NCI-H524 treated with DMSO at 0.1 percent for 48 hours (cell line): ENCODE measurements around the gene COA1.
"Not testable (repeated sequence)": the region's sequence is repeated elsewhere in the genome, so short reads cannot be mapped to it uniquely, and the experiment has no call there.

ENCODE experiments used
- DNase-seq: peaks from one replicate; lab custom pipeline; 2025; lab: John Stamatoyannopoulos, UW

Gene COA1

GRCh38 chr7:43626695-43627094, 102.6 kb downstream of the COA1 start:
- DNase-seq, result no peak

- no peak for DNase-seq
Observed at GRCh38 chr7:43625980-43626379, 103.3 kb downstream of the COA1 start.

- peak; percentile 6 for DNase-seq
Observed at GRCh38 chr7:43625453-43625852, 103.9 kb downstream of the COA1 start.

GRCh38 chr7:43624156-43624555, 105.2 kb downstream of the COA1 start:
- no peak for DNase-seq

GRCh38 chr7:43621729-43622448, 107.4 kb downstream of the COA1 start:
- no peak for DNase-seq

GRCh38 chr7:43619213-43620012, 109.9 kb downstream of the COA1 start:
- no peak for DNase-seq

GRCh38 chr7:43618073-43618472, 111.2 kb downstream of the COA1 start:
- no peak for DNase-seq

- no peak for DNase-seq
Observed at GRCh38 chr7:43616977-43617376, 112.3 kb downstream of the COA1 start.

- DNase-seq, result no peak
Observed at GRCh38 chr7:43615558-43616145, 113.7 kb downstream of the COA1 start.

GRCh38 chr7:43612599-43613589, 116.4 kb downstream of the COA1 start:
- no peak for DNase-seq

GRCh38 chr7:43612128-43612527, 117.2 kb downstream of the COA1 start:
- no peak for DNase-seq

GRCh38 chr7:43609097-43609496, 120.2 kb downstream of the COA1 start:
- DNase-seq, result no peak

- no peak for DNase-seq
Observed at GRCh38 chr7:43604251-43604650, 125.1 kb downstream of the COA1 start.

- DNase-seq, result no peak
Observed at GRCh38 chr7:43602256-43602655, 127.1 kb downstream of the COA1 start.

- DNase-seq, result no peak
Observed at GRCh38 chr7:43600056-43600455, 129.3 kb downstream of the COA1 start.

- DNase-seq, result not testable (repeated sequence)
Observed at GRCh38 chr7:43596426-43596825, 132.9 kb downstream of the COA1 start.

GRCh38 chr7:43594020-43594419, 135.3 kb downstream of the COA1 start:
- DNase-seq, result no peak

GRCh38 chr7:43593010-43593409, 136.3 kb downstream of the COA1 start:
- no peak for DNase-seq

GRCh38 chr7:43592326-43592725, 137.0 kb downstream of the COA1 start:
- no peak for DNase-seq

- DNase-seq, result no peak
Observed at GRCh38 chr7:43591558-43592180, 137.7 kb downstream of the COA1 start.

GRCh38 chr7:43590862-43591557, 138.3 kb downstream of the COA1 start:
- no peak for DNase-seq
